HG03139 (cell line): Measurements from ENCODE around the gene CST11.

Experiments
- ATAC-seq: cut with Tn5 transposase; IDR thresholded peaks from one replicate; pipeline ENCODE4 v1.9.1; 2021; ENCODE audit not compliant: unreplicated experiment

Gene CST11

GRCh38 chr20:23454816-23455215 lies 2.1 kb upstream of the CST11 start:
- no peak for ATAC-seq

GRCh38 chr20:23453549-23454543 lies 1.2 kb upstream of the CST11 start:
- ATAC-seq, result no peak

GRCh38 chr20:23451956-23452487 lies 654 bp downstream of the CST11 start:
- ATAC-seq, result no peak

GRCh38 chr20:23450877-23451276 lies 1.8 kb downstream of the CST11 start:
- ATAC-seq, result no peak

GRCh38 chr20:23449421-23449820 lies 3.3 kb downstream of the CST11 start:
- ATAC-seq, result no peak

- no peak for ATAC-seq
These were observed 4.5 kb downstream of the CST11 start for GRCh38 chr20:23448167-23448566.

- no peak for ATAC-seq
These were observed 6.2 kb downstream of the CST11 start for GRCh38 chr20:23446505-23446904.

GRCh38 chr20:23445596-23446217 lies 7.0 kb downstream of the CST11 start:
- ATAC-seq, result no peak

- no peak for ATAC-seq
These were observed 7.8 kb downstream of the CST11 start for GRCh38 chr20:23444859-23445258.

GRCh38 chr20:23442436-23442835 lies 10.2 kb downstream of the CST11 start:
- no peak for ATAC-seq

- peak; percentile 75 for ATAC-seq
These were observed 10.8 kb downstream of the CST11 start for GRCh38 chr20:23441850-23442313.

- ATAC-seq, result no peak
These were observed 12.7 kb downstream of the CST11 start for GRCh38 chr20:23440004-23440403.

- no peak for ATAC-seq
These were observed 14.0 kb downstream of the CST11 start for GRCh38 chr20:23438661-23439060.

- ATAC-seq, result no peak
These were observed 15.4 kb downstream of the CST11 start for GRCh38 chr20:23437126-23437899.

- no peak for ATAC-seq
These were observed 16.0 kb downstream of the CST11 start for GRCh38 chr20:23436681-23437080.

- ATAC-seq, result no peak
These were observed 16.8 kb downstream of the CST11 start for GRCh38 chr20:23435626-23436539.

GRCh38 chr20:23434521-23435313 lies 18.0 kb downstream of the CST11 start:
- ATAC-seq, result no peak

- no peak for ATAC-seq
These were observed 19.0 kb downstream of the CST11 start for GRCh38 chr20:23433628-23434027.

GRCh38 chr20:23425129-23425528 lies 27.5 kb downstream of the CST11 start:
- no peak for ATAC-seq
